Pancreas (tissue), 10 donors: ENCODE results near the gene DENND1A. TPM values are rescaled to one million over a fixed set of nuclear protein-coding genes. Genes with fewer than 3 reads are reported as not detected.

ENCODE experiments used
- ATAC-seq, 4 donors: fragments of 200-7000 bp; cut with Tn5 transposase; one replicate each; pipeline versions ENCODE4 v1.8.0 to v1.9.1; 2020; ENCODE audit warnings: mild to moderate bottlenecking in 4 of 4, moderate library complexity in 4 of 4
- DNase-seq, 6 donors: peaks; one replicate each; pipeline ENCODE4 v3.0.0-alpha.2; 2020
- FAIRE-seq: peaks from 2 replicates; lab custom pipeline; 2012; peaks lifted over from hg19 to GRCh38; lab: Jason Lieb, UNC
- H3K27ac ChIP-seq, 4 donors: fragments of 200-600 bp; sonication (generic); 1 replicate in 3 of 4; 2 replicates in 1 of 4; pipeline versions ENCODE4 v1.5.0 to v1.8.0; 2020
- H3K27me3 ChIP-seq, 4 donors: fragments of 200-600 bp; one replicate each; pipeline ENCODE4 v1.8.0; 2021
- H3K36me3 ChIP-seq, 3 donors: fragments of 200-600 bp; sonication (generic) in 1 of 3; one replicate each; pipeline versions ENCODE4 v1.5.0 to v1.8.0; 2020 to 2021
- H3K4me1 ChIP-seq, 3 donors: fragments of 200-600 bp; one replicate each; pipeline ENCODE4 v1.8.0; 2021
- H3K4me3 ChIP-seq, 4 donors: fragments of 200-600 bp; sonication (generic) in 2 of 4; one replicate each; pipeline versions ENCODE4 v1.5.0 to v1.8.0; 2020 to 2021
- H3K9me3 ChIP-seq, 4 donors: fragments of 200-600 bp; one replicate each; pipeline ENCODE4 v1.8.0; 2021
- CTCF ChIP-seq, 4 donors: fragments of 200-600 bp; sonication (generic) in 3 of 4; IDR thresholded peaks; one replicate each; pipeline versions ENCODE4 v1.5.0 to v1.8.0; 2021; ENCODE audit warnings: antibody characterized with exemption in 4 of 4
- WGBS, 2 donors: extraction: QIAGEN DNeasy Blood & Tissue Kit; methylation state at CpG; one replicate each; pipeline ENCODE4 v1.1.7; 2013; 5-methylcytosine and 5-hydroxymethylcytosine counted together
- intact Hi-C, 3 donors: fragments of 100-400 bp; cut with DNase I; formaldehyde crosslinking; loops; one replicate each; pipeline versions ENCODE4 v1.11.1 to v1.14.2; 2022
- polyA plus RNA-seq, 2 donors: library from polyadenylated mRNA; stranded (reverse); fragments of 200-250 nt; gene quantifications; one replicate each; pipeline ENCODE4 v1.2.3, GENCODE V29; 2013
- total RNA-seq, 6 donors: library from RNA; stranded (reverse); fragmentation: NEBNext Ultra II Directional in 4 of 6; extraction: Animal tissue kit (Norgen Biotek cat#: 25700) in 4 of 6; gene quantifications; one replicate each; pipeline versions ENCODE4 v1.2.1 to v1.2.4, GENCODE V29; 2021 to 2023
- donor health status: healthy with polysubstance abuse.
- donor health status: DM: no; HTN: no; CAD: no; lungs with moderate emphysema.
- donor health status: DM: no; HTN: no; CAD: no.
- donor health status: control.
- donor health status: control.
- donor health status: Bipolar disorder and iron deficiency.
- donor health status: DM: yes; HTN: yes; CAD: no.
- donor health status: DM: no; HTN: no; CAD: no.
- donor health status: DM: no; HTN: no; CAD: no.
- donor health status: DM: yes; HTN: yes; CAD: no.

The DENND1A gene
- total and polyA plus RNA-seq, 8 donors: 4.5 to 8.3 (median 5.6) TPM

- 83 to 84% methylated on average over 23 of the region's 23 CpGs for WGBS, 2 donors
- DNase-seq: no peak
Measured at GRCh38 chr9:123362856-123363255, 567.1 kb downstream of the DENND1A start.

GRCh38 chr9:123361731-123362510 is 568.0 kb downstream of the DENND1A start:
- Histone ChIP-seq H3K27me3 (no peaks in the 10 kb centered on the region), H3K36me3 (no peaks in the 10 kb centered on the region), H3K27ac (no peak overlapping the region), H3K4me1 (no peaks in the 10 kb centered on the region), H3K4me3 (no peak overlapping the region), H3K9me3 (no peaks in the 10 kb centered on the region)
- DNase-seq (peak in 1 of 6 donors; percentile 46), ATAC-seq (no peak), FAIRE-seq (no peak)
- TF ChIP-seq CTCF (IDR thresholded peaks at IDR 0.05): no peak
- 64 to 68% methylated on average over 11 of the region's 11 CpGs for WGBS, 2 donors
- intact Hi-C loops: loop anchor here in 1 of 3 donors (10.0 kb wide), 1 partner anchor 63 kb away; no protein-coding TSS in a partner anchor

More at GRCh38 chr9:123362856-123363255, 567.1 kb downstream of the DENND1A start:
- Histone ChIP-seq H3K36me3 (no peaks in the 10 kb centered on the region), H3K27me3 (no peaks in the 10 kb centered on the region), H3K27ac (no peak overlapping the region), H3K4me3 (no peak overlapping the region), H3K9me3 (no peaks in the 10 kb centered on the region), H3K4me1 (no peaks in the 10 kb centered on the region)
- no peak for FAIRE-seq
- ATAC-seq: no peak
- intact Hi-C loops: loop anchor here in 1 of 3 donors (10.0 kb wide), 1 partner anchor 62 kb away; no protein-coding TSS in a partner anchor
- TF ChIP-seq CTCF (IDR thresholded peaks at IDR 0.05): no peak

- no peaks in the 10 kb centered on the region for H3K4me1 ChIP-seq
- DNase-seq: peak in 1 of 6 donors; percentile 50
- H3K27ac ChIP-seq: no peak overlapping the region
- intact Hi-C loops: loop anchor here in 1 of 3 donors (10.0 kb wide), 1 partner anchor 64 kb away; no protein-coding TSS in a partner anchor
- TF ChIP-seq CTCF (IDR thresholded peaks at IDR 0.05): no peak
- H3K27me3 ChIP-seq: no peaks in the 10 kb centered on the region
- WGBS, 2 donors: 79 to 81% methylated on average over 9 to 10 of the region's 10 CpGs
- no peak overlapping the region for H3K4me3 ChIP-seq
- no peaks in the 10 kb centered on the region for H3K36me3 ChIP-seq
- no peaks in the 10 kb centered on the region for H3K9me3 ChIP-seq
- no peak for ATAC-seq
- no peak for FAIRE-seq
Measured at GRCh38 chr9:123361086-123361730, 568.7 kb downstream of the DENND1A start.

- Histone ChIP-seq H3K9me3 (no peaks in the 10 kb centered on the region), H3K36me3 (no peaks in the 10 kb centered on the region), H3K4me1 (no peaks in the 10 kb centered on the region), H3K27ac (no peak overlapping the region), H3K4me3 (no peak overlapping the region), H3K27me3 (no peaks in the 10 kb centered on the region)
- no peak for TF ChIP-seq CTCF (IDR thresholded peaks at IDR 0.05)
- DNase-seq (peak in 5 of 6 donors; percentile 54 to 79 (median 60)), ATAC-seq (peak; percentile 38 to 86 (median 55)), FAIRE-seq (no peak)
- intact Hi-C loops: loop anchor here in 1 of 3 donors (10.0 kb wide), 1 partner anchor 64 kb away; no protein-coding TSS in a partner anchor
- whole genome bisulfite sequencing, 2 donors: 45 to 46% methylated on average over 21 to 22 of the region's 22 CpGs
Measured at GRCh38 chr9:123360161-123361085, 569.5 kb downstream of the DENND1A start.
